Measurements from ENCODE around the gene DDX43. TPM values are rescaled to one million over a fixed set of nuclear protein-coding genes. Genes with fewer than 3 reads are reported as not detected.
A peak's percentile ranks its signal among the peaks of the same experiment; 100 is the strongest.

Gene DDX43
- total RNA-seq = 1.6 and 2.7 TPM in 2 replicates

GRCh38 chr6:73394577-73395354, at the start of gene DDX43:
DDX43 (plus strand) TSS chr6:73394828; CDS start chr6:73394906, 78 bp downstream.

GRCh38 chr6:73353636-73354593, 40.7 kb upstream of the DDX43 start, which contains the start of gene DPPA5:
DPPA5 (minus strand) TSS chr6:73354276; CDS start chr6:73354225, 51 bp downstream.

GRCh38 chr6:73362358-73362757, 32.3 kb upstream of the DDX43 start, which contains the start of gene KHDC3L:
KHDC3L (plus strand) TSS chr6:73362658; CDS start chr6:73362730, 72 bp downstream.

GRCh38 chr6:73369563-73369962, 25.1 kb upstream of the DDX43 start, which contains the start of gene OOEP:
OOEP (minus strand) TSS chr6:73369897; CDS start chr6:73369792, 105 bp downstream.

GRCh38 chr6:73452107-73452461, 57.5 kb downstream of the DDX43 start, which contains the start of gene CGAS:
CGAS (minus strand) TSS chr6:73452297; CDS start chr6:73452181, 116 bp downstream.

GRCh38 chr6:73461537-73462350, 67.1 kb downstream of the DDX43 start, which contains the start of gene MTO1:
MTO1 (plus strand) TSS chr6:73461737; CDS start chr6:73461855, 118 bp downstream.

Small RNAs within 50 kb of the gene (small RNA-seq; reads per million reads assigned to genes)
- gene RNU6-975P = not detected
- gene RPL39P3 = 1.1 reads per million, percentile 59 among the genes with 10 or more reads in this experiment

Other genes with a start within 250 kb of the DDX43 start
- gene KHDC1L, start 169.3 kb upstream of the DDX43 start, total RNA-seq = not detected in 2 replicates
- gene KHDC1, start 131.6 kb upstream of the DDX43 start, total RNA-seq = 4.3 and 5.5 TPM in 2 replicates
- not detected in 2 replicates for gene DPPA5, start 40.6 kb upstream of the DDX43 start, total RNA-seq
- gene KHDC3L, start 32.2 kb upstream of the DDX43 start, total RNA-seq = not detected in 2 replicates
- gene OOEP, start 24.9 kb upstream of the DDX43 start, total RNA-seq = 0.33 TPM in 1 of 2 replicates, not detected in the other
- gene CGAS, start 57.5 kb downstream of the DDX43 start, total RNA-seq = 2.3 and 2.7 TPM in 2 replicates
- 31.0 and 31.8 TPM in 2 replicates for gene MTO1, start 66.9 kb downstream of the DDX43 start, total RNA-seq
- gene EEF1A1, start 126.2 kb downstream of the DDX43 start, total RNA-seq = 13,253 and 21,584 TPM in 2 replicates